ENCODE results near the gene PCK1.
"Not testable (repeated sequence)": the region's sequence is repeated elsewhere in the genome, so short reads cannot be mapped to it uniquely, and the experiment has no call there.

Gene PCK1

DNA sequence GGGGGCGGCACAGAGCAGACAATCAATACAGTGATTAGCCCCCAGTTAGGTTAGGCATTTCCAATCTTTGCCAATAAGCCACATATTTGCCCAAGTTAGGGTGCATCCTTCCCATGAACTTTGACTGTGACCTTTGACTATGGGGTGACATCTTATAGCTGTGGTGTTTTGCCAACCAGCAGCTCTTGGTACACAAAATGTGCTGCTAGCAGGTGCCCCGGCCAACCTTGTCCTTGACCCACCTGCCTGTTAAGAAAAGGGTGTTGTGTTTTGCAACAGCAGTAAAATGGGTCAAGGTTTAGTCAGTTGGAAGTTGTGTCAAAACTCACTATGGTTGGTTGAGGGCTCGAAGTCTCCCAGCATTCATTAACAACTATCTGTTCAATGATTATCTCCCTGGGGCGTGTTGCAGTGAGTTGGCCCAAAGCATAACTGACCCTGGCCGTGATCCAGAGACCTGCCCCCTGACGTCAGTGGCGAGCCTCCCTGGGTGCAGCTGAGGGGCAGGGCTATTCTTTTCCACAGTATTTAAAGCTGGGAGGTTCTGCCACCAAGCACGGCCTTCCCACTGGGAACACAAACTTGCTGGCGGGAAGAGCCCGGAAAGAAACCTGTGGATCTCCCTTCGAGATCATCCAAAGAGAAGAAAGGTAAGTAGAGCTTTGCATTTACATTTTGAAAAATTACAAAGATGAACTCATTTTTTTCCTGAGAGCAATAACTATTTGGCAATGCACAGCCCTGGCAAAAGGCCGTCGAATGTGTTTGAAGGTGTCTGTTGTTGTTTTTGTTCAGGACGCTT, at the start of gene PCK1:
TSS of gene PCK1 (plus strand) at position 557 of the 802 bp plus-strand sequence. CDS start 302 bp downstream, outside the sequence.
- no peak for DNase-seq (ENCODE audit: low read depth)

DNA sequence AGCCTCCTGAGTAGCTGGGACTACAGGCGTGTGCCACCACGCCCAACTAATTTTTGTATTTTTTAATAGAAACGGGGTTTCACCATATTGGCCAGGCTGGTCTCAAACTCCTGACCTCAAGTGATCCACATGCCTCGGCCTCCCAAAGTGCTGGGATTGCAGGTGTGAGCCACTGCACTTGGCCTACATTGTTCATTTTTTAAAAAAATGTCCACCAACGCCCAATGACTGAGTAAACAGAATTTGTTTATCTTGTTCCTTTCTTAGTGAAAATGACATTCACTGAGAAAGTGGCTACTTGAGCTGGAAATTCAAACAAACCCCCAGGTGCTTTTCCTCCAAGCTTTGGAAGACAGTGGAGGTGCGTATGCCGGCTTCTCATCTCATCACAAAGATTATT, 49.2 kb upstream of the PCK1 start:
- not testable (repeated sequence) for DNase-seq (ENCODE audit: low read depth)

DNA sequence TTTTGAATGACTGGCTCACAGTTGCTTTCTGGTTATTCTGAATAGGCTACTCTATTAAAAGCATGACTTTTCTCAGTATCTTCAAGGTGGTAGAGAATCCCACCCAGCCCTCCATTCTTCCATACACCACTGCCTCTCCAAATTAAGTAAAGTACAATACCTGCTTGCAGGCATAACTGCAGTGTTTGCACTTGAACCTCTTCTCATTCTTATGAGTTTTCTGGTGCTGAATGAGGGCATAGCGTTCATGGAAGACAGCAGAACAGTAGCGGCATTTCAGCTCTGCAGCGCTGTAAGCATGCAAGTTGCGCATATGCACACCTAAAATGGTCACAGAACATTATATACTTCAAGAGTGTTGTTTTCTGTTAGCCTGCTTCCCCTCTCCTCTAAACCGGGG, 48.5 kb upstream of the PCK1 start:
- no peak for DNase-seq (ENCODE audit: low read depth)

DNA sequence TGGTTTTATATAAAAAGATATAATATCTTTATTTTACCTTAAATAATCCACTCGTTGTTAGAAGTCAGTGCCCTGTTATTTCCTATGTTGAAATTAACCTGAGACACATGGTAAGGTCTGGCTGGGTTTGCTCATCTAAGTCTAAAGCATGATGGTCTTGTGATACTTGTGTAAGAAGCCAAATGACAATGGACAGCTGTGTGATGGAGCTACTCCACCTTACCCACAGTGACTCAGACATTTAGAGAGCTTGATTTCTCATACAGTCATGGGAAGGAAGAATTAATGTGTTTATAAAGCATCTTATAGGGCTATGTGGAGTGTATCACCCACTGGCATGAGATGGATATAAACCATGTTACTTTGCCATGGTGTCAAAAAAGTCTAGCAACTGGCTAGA, 47.7 kb upstream of the PCK1 start:
- DNase-seq (ENCODE audit: low read depth), result no peak

DNA sequence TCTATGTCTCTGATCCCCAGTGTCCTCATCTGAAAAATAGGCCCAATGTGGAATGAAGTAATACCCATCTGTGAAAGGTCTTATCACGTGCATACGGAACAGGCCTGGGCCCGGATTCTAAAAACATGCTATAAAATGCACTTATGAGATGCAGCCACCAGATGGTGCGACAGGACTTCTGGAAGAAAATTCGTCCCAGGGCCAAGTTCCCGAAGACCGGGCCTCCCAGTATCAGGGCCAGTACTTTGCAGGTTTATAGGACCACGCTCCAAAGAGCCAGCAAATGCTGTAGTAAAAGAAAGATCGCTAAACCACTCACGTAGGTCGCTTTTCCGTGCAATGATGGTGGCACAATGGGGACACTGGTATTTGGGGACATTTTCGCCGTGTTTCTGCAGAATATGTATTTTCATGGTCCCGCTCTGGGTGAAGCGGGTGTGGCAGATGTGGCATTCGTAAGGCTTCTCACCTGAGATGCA, 46.6 kb upstream of the PCK1 start:
- peak; percentile 52 for DNase-seq (ENCODE audit: low read depth)

DNA sequence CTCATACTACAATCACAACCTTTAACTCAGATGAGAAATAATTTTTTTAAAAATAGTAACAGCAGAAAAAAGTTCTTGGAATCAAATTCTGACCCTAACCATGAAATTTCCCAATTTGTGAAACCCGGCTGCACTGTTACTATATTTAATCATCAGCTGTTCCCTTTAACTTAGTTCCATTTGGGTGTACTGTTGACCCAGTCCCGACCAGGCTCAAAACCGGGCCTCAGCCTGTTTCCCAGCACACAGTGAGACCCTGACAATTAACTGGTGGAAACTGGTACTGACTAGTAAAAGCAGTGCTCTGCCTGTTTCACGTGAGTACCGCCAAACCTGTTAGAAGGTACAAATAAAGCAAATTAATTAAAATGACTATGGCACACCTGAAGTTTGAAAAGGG, 43.0 kb upstream of the PCK1 start:
- DNase-seq (ENCODE audit: low read depth), result no peak

DNA sequence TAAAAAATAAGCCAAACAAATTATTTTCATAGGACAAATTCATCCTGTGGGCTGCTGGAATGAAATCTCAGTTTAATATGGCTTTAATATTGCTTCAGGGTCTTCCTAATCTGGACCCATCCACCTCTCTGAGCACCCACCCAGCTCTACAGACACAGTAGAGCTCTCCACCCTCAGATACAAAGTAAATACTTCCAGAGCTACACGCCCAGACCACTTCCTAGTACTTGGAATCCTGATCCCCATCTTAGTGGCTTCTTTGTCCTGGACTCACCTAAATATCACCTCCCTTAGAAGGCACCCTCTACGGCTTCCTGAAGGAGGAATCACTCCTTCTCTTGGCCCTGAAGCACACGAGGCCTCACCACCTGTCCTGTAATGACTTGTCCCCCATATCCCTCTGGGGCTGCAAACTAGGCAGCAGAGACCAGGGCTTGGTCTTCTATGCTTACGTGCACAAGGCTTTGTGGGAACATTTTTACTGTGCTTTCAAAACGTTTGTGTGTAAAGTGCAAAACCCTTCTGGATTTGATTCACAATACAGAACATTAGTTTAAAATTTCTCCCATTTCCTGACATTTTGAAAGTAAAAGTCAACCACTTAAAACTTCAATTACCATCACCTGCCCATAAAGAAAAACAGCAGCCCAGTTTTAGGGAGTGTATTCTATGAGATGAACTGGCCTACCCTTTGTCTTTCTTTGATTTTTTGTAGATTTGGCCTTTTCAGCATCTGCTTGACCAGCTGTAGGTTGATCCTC, 38.4 kb upstream of the PCK1 start:
- DNase-seq (ENCODE audit: low read depth), result no peak

DNA sequence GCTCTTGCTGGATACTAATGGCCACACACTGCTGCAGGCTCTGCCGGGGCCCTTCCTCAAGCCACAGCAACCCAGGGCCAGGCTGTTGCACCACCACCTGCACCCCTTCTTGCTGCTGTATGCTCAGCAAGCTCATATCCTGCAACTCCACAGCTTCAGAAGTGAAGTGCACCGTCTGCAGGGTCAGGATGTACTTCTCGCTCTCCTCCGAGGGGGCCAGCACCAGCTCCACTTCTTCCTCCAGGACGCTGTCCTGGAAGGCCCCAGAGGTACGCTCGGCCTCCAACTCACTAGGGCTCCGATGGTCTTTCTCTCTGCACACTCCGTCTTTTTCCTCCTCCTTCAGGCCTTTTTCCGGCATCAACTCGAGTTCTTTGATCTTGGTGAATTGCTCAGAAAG, 37.1 kb upstream of the PCK1 start:
- DNase-seq (ENCODE audit: low read depth), result no peak

DNA sequence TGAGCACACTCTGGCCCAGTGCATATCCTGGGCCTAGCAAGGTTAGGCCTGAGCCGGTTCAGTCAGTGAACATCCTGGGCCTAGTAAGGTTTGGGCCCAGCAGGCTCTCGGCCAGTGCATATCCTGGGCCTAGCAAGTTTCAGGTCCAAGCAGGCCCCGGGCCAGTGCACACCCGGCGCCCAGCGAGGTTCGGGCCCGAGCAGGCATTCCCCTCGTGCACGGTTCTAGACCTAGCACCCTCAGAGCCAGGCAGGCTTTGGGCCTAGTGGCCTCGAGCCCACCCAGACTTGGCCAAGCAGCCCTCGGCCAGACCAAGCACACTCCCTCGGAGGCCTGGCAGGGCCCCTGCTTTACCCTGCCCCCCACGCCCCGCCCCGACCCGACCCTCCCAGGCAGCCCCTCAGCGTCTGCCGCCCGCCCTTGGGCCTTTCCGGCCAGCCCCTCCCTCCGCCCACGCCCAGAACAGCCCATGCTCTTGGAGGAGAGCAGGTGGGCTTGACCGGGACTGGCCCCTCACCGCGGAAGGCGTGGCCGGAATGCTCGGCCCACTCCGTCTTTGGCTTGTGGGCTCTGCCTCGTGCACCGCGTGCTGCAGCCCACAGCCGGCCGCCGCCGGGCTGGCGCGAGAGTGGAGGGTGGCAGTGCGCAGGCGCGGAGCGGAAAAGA, 36.3 kb upstream of the PCK1 start, which contains the start of gene CTCFL:
TSS of gene CTCFL (minus strand) at position 630 of the 666 bp plus-strand sequence. CDS start 935 bp downstream, outside the sequence.
- no peak for DNase-seq (ENCODE audit: low read depth)

DNA sequence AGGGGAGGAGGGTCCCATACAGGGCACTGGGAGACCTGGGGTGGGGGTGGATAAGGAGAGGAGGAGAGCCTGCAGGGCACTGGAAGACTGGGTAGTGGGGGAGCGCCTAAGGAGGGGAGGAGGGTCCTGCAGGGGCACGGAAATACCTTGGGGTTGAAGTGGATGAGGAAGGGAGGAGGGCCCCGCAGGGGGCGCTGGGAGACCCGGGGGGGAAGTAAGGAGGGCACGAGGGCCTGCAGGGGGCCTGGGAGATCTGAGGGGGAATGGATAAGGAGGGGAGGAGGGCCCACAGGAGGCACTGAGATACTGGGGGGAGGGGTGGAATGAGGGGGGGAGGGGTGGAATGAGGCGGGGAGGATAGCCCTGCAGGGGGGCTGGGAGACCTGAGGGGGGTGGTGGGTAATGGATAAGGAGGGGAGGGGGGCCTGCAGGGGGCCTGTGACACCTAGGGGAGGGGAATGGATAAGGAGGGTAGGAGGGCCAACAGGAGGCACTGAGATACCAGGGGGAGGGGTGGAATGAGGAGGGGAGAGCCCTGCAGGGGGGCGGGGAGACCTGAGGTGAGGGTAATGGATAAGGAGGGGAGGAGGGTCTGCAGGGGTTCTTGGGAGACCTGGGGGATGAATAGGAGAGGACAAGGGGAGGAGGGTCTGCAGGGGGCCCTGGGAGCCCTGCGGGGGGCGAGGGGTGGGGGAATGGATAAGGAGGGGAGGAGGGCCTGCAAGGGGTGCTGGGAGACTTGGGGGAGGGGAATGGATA, 35.4 kb upstream of the PCK1 start:
- no peak for DNase-seq (ENCODE audit: low read depth)

DNA sequence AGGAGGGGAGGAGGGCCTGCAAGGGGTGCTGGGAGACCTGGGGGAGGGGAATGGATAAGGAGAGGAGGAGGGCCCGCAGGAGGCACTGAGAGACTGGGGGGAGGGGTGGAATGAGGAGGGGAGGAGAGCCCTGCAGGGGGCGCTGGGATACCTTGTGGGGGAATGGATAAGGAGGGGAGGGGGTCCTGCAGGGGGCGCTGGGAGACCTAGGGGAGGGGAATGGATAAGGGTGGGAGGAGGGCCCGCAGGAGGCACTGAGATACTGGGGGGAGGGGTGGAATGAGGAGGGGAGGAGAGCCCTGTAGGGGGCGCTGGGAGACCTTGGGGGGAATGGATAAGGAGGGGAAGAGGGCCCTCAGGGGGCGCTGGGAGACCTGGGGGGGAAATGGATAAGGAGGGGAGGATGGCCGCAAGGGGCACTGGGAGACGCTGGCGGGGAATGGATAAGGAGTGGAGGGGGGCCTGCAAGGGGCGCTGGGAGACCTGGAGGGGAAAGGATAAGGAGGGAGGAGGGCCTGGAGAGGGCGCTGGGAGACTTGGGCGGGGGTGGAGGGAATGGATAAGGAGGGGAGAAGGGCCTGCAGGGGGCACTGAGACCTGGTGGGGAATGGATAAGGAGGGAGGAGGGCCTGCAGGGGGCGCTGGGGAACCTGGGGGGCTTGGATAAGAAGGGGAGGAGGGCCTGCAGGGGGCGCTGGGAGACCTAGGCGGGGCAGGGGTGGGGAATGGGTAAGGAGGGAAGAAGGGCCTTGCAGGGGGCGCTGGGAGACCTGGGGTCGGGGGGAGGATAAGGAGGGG, 34.6 kb upstream of the PCK1 start:
- no peak for DNase-seq (ENCODE audit: low read depth)

DNA sequence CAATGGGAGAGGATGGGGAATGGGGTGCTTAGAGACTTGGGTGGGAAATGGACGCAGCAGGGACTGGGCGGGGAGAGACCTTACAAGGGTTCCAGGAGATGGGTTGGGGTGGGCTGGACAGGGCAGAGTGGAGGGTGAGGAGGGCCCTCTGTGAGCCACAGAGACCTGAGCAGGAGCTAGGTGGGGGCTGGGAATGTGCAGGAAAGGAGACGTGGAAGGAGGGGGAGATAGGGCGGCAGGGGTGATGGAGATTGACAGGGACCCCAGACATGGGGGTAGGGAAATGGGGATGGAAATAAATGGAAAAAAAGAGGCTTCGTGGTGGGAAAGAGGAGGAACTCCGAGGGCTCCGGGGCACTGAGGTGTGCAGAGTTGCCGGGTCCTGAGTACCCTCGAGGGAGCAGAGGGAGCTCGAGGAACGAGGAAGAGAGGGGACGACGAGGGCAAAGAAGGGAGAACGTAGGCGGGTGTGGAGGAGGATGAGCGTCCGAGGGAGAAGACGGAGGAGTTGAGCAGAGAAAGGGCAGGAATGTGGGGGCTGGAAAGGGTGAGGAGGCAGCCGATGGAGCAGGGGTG, 33.9 kb upstream of the PCK1 start:
- DNase-seq (ENCODE audit: low read depth), result no peak

DNA sequence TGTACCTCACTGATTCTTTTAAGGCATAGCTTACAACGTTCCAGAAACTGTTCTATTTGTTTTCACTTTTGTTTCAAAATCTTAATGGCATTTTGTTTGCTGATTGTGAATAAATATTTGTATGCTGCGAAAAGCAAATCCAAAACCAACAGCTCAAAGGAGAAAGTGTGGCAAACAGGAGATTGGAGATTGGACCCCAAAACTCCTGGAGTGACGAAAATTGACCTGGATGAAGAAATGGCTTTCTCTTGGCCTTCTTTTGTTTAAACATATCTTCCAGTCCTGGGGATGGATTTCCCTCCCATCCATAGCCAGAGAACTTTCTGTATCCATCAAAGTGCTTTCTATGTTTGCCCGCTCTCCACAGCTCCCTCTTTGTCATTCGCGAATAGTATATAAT, 33.2 kb upstream of the PCK1 start:
- DNase-seq (ENCODE audit: low read depth), result no peak

DNA sequence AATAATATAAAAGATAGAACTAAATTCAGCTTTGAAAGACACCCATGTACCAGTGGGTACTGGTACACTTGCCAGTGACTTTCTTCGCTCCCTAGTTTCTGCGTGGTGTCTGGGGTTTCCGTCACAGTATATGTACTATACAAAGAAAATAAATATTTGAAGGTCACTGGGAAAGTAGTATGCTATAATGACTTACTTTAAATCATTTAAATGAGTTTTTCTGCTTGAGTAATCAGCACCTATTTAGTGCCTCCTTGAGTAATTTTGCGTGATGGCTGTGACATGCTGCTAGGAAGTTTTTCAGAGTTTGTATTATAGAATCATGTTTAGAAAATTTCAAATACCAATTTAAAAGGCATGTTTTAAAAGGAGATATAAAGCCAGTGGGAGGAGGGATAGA, 32.8 kb upstream of the PCK1 start:
- no peak for DNase-seq (ENCODE audit: low read depth)

DNA sequence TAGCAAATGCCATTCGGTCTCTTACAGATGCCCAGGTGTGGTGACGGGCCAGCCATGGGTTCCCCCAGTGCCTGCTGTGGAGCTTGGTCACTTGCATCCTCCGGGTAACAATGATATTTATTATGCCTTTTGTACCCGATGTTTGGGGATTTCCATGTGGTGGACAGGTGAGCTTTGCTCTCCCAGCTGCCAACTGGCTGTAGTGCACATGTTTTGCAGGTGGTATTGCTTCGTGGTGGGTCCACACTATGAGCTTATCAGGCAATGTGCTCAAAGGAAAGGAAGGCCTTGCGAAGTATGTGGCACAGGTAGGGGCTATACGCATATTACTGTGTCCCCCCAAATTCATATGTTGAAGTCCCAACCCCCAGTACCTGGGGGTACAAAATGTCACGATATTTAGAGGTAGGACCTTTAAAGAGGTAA, 31.7 kb upstream of the PCK1 start:
- DNase-seq (ENCODE audit: low read depth), result no peak

DNA sequence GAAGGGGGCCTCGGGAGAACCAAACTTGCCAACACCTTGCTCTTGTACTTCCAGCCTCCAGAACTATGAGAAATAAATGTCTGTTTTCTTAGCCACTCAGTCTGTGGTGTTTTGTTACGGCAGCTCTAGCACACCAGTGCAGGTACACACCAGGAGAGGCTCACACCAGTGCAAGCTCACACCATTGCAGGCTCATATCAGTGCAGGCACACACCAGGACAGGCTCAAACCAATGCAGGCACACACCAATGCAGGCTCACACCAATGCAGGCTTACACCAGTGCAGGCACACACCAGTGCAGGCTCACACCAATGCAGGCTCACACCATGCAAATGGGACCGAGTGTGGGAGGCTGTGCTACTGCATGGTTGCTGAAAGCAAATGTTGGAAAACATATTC, 31.1 kb upstream of the PCK1 start:
- DNase-seq (ENCODE audit: low read depth), result no peak

DNA sequence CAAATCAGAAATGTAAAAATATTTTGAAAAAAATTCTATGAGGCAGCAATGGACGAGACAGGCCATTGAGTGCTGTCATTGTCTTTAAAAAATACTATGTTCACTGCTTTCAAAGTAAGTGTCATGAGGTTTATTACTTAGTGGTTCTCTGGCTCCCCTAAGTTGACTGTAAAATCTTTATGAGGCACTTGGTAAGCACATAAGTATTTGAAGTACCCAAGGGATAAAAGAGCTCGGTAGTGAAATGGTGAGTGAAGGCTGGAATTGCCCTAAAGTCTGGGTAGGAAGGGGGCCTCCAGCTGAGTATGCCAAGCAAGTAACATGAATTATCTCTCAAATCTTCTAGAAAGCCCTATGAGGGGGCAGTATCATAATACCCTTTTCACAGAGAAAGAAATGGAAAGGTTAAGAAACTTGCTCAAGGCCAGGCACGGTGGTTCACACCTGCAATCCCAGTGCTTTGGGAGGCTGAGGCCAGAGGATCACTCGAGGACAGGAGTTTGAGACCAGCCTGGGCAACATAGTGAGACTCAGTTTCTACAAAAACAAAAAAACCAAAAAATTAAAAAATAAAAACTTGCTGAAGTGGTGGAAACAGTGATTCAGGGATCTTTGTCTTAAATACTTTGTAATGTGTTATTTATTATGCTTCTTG, 30.5 kb upstream of the PCK1 start:
- DNase-seq (ENCODE audit: low read depth), result no peak

DNA sequence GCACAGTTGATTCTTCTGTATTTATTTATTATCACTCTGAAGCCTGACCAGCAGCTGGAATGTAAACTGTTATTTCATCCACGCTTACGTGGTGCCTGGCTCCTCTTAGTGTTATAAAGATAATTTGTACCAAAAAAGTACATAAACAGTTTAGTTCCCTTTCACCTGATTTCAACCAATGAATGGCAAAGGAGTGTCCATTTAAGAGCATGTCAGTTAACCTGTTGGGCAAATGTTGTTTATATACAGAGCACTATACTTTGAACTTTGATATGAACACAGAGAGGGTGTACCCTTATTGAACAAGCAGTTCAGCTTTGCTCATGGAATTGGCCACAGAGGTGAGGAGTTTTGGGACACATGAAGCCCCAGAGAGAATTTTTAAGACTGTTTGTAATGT, 28.8 kb upstream of the PCK1 start:
- DNase-seq (ENCODE audit: low read depth), result no peak

DNA sequence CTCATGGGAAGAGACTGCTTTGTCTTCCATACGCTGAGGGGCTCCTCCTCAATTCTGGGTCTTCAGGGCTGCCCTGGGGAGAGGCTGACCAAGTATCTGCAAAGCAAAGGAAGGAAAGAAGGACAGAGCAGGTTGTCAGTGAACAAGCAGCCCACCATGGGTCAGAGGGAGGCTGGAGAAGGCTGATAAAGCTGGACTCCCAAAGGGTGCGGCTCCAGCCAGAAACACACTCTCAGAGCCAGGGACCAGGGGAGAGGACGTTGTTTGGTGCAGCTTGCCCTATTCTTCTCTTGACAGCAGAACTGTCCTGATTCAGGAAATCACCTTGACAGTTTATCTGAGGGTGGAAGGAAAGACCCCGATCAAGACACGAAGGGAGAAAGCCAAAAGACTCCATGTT, 25.6 kb upstream of the PCK1 start:
- no peak for DNase-seq (ENCODE audit: low read depth)

DNA sequence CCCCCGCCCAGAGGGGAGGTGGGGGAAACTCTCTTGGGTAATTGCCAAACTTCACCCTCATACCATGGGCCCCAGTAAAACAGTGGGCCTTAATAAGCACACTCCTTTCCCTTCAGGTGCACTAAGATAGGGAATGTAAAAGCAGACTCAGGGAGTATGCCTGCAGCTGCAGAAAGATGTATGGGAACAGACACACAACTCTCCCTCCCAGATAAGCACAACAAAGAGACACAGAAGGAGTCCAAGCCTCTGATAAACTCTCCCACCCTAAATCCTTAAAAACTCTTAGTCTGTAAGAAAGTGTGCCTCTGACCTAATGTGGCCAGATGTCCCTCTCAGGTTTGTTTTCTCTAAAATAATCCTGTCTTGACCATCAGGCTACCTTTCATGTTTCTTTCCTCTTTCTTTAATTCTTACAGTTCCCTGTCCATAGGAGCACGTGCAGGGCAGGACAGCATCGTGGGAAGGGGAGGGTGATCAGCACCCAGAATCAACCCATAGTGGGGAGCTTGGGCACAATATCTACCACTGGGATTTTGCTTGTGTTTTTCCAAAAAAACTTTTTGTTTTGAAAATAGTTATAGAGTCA, 24.7 kb upstream of the PCK1 start:
- DNase-seq (ENCODE audit: low read depth), result no peak

All from fibroblast of the conjunctiva (primary cell).